Measurements from ENCODE around the gene PELI3.

The PELI3 gene

DNA sequence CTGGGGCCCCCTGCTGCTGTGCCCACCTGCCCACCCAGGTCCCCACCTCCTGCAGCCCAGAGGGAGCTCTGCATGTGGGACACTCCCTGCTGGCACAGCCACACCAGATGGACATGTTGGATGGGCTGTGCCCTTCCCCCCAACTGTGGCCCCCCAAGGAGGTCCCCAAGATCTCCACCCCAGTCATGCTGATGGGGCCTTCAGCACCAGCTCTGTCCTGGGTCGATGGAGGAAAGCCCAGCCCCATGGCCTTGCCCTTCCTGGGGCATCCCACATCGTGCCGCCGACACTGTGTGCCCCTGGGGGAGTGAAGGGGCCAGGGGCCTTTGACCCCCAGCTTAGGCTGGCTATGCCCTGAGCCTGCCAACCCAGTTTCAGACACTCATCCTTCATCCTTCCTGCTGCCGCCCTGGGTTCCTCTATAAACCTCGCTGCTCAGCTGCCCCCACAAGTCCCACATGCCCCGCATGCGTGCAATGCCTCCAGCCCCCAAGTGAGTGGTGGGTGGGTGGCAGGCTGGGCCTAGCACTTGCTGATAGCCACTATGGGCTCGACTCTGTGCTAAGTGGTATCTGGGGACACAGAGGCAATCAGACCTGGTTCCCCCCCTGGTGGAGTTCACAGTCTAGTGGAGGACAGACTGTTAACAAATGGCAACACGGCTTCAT is 9.6 kb downstream of the PELI3 start:
- DNase-seq, result no peak

DNA sequence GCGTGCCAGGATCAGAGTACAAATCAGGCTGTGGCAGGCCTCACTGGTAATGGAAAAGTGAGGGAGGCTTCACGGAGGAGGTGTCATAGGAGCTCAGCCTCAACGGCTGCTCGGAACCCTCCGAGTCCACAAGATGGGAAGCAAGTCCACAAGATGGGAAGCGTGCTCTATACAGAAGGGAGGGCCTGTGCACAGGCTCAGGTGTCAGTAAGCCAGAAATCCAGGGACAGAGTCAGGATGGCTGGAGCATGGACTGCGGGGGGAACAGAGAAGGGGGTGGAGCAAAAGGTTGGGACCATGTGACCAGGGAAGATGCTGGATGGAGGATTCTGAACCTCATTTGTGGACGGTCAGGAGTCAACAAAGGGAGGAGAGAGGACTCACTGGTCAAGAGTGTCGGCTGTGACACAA is 10.1 kb downstream of the PELI3 start:
- no peak for DNase-seq

DNA sequence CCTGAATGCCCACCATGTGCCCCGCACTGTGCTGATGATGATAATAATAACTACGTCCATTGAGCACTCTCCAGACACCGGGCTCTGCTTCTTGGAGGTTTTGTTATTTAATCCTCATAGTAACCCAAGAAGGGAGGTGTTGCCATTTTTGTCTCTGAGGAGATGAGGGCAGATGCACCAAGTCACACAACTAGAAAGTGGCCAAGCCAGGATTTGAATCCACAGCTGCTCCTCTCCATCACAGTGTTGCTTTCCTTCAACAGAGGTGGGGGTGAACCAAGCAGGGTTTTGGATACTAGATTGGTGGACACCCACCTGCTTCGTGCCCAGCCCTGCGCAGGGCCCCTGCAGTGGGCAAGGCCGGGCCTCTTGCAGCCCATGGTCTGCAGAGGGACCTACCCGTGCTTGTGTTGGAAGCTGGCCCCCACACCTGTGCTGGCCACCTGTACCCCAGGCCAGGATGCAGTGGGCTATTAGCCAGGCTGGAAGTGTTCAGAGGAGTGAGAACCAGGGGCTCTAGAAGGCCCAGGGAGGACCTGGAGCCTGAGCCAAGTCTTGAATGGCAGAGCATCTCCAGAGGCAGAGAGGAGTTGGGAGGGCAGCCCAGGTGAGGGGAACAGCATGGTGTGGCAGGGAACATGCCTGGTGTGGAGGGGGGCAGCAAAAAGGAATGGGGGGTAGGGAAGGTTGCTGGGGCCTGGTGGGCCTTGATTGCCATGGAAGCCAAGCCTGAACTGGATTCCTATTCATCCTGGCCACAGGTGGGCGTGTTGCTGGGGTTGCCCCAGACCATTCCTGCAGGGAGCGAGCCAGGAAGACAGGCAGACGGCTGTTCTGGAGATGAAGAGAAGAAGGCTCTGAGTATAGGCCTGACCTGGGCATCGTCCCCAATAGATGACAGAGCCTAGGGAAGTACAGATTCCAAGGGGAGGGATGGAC is 10.8 kb downstream of the PELI3 start:
- no peak for DNase-seq

DNA sequence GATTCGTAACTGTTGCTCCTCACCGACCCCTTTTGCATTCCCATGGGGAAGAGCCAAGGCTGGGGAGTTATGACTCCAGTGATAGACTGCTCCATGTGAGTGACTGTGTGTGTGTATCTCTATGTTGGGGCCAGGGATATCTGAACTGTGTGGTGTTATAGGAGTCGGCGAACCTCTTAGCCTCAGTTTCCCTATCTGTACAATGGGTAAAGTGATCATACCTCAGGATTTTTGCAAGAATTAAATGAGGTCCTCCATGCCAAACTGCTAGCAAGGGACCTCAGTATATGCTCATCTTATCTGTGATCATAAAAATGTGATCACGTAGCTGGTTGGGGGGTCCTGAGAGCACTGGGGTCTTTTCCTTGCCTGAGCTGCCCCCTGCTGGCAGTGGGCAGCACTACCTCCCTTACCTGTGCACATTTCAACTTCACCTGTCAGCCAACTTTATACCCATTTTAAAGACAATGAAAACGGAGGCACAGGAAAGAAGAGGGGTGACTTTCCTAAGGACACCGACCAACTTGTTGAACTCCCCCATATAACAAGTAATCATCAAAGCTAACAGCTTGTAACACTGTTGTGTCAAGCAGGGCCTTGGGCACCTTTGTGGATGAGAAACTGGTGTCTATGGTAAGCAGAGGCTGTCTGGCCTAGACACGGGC is 12.2 kb downstream of the PELI3 start:
- no peak for DNase-seq

DNA sequence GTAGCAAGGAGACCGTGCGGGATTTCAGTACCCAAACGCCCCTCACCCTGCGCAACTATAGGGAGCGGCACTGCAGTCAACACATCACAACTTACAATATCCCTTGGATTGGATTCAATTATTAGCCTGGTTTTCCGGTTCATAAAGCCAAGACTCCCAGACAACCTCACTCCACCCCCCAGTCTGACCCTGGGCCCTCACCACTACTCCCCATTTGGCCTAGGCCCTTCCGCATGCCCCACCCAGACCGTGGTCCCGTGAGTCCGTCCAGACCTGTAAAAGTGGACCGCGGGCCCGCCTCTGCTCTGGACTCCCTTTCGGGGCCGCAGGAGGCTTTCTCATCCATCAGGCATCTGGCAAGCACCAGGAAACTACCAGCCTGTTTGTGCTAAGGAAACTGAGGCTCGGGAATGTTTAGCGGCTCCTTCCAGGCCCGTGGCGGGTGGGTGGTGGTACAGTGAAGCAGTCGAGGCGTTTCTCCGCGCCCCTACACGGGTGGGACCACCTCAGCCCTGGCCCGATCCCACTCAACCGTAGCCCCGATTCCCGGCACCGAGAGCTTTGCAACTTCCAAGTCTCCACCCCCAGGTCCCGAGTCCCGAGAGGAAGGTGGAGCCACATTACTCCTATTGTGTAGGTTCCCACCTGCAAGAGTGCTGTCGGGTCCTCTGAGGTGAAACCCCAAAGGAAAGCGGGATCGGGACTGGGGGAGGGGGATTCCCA is 12.8 kb downstream of the PELI3 start:
- DNase-seq, result peak in 1 of 2 experiments; percentile 67

DNA sequence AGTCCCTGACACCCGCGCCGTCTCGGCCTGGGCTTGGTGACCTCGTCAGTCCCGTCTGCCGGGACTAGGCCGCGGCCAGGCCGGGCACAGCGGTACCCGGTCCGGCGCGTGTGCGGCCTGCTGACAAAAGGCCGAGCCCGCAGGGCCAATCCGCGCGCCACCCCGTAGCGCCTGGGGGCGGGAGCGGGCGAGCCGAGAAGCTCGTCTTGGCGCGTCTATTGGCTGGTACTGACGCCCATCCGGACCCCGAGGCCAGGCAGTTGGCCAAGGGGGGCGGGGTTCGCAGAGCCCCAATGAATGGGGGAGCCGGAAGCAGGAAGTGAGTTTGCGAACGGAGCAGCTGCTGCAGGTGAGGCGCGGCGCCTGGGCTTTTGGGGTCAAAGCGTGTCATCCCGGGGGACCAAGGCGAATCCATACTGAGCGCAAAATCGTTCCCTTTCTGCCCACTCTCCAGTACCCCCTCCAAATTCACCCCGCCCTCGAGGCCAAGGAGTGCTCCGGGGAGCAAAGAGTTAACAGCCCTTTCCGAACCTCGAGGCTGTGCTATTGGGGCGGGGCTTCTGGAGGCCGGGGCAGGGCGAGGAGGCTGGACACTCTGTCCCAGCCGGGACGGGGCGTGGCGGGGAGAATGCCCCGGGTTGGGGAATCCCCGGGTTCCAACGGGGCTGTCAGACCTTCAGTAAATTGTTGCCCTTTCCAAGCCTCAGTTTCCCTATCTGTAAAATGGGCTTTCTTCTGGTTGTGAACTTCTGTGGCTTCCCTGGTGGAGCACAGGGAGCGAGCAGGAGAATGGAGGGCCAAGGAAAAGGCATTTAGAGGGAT is 13.6 kb downstream of the PELI3 start, which contains the start of gene DPP3:
Gene DPP3 (plus strand): TSS at position 318 of the 822 bp plus-strand sequence. CDS start 1,767 bp downstream, outside the sequence.
- DNase-seq, result peak; percentile 89 to 96

DNA sequence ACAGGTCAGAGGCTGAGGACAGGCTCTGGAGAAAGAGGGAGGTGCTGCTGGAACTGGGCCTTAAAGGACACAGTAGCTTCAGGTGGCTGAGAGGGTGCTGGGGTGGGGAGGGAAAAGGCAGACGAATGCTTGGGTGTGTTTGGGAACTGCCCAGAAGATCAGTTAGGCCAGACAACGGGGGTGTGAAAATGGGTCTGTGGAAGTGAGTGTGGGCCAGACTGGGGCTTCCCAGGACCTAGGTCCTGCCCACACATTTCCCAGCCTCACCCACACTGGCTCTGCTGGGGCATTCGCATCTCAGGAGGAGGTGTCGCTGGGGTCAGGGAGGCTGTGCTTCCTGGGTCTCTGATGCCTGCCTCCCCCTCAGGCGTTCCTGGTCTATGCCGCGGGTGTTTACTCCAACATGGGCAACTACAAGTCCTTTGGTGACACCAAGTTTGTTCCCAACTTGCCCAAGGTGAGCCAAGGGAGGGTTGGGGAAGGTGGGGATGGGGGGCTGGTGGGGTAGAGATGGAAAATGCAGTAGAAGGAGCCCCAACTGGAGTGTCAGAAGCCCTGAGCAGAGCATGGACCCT is 18.2 kb downstream of the PELI3 start:
- DNase-seq, result no peak

DNA sequence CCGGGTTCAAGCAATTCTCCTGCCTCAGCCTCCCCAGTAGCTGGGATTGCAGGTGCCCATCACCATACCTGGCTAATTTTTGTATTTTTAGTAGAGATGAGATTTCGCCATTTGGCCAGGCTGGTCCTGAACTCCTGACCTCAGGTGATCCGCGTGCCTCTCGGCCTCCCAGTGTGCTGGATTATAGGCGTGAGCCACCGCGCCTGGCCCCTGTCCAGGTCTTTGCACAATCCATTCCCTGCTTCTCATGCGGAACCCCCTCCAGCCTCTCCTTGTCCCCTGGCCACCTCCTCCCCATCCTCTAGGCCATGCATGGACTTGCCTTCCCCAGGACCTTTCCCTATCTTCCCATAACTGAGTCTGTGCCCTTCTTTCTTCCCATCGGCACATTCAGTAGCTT is 22.3 kb downstream of the PELI3 start:
- no peak for DNase-seq

DNA sequence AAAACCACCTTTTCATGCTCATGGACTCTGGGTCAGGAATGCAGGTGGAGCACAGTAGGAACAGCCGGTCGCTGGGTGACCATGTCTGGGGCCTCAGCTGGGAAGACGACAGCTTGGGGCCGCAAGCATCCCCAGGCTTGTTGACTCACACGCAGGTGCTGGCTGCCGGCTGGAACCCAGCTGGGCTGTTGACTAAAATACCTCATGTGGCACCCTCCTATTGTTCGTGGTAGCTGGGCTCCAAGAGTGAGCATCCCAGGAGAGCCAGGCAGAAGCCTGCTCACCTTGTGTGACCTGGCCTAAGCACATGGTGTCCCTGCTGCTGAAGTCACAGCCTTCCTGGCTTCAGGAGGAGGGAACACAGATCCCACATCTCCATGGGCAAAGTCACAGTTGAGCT is 22.9 kb downstream of the PELI3 start:
- no peak for DNase-seq

DNA sequence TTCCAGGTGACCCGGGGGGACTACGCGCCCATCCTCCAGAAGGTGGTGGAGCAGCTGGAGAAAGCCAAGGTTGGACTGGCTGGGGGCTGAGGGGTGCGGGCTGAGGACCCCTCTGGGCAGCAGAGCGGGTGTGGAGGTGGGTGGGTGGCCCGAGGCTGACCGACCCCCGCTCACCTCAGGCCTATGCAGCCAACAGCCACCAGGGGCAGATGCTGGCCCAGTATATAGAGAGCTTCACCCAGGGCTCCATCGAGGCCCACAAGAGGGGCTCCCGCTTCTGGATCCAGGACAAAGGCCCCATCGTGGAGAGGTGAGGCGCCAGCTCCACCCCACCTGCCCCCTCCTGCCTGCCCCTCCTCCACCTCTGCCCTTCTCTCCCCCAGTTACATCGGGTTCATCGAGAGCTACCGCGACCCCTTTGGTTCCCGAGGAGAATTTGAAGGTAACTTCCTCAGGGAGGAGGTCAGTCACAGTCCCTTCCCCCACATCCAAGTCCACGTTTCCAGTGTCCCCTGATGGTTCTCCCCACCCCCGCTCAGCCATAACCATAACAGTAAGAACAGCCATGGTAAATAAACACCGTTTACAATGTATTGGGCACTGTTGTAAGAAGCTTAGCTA is 24.7 kb downstream of the PELI3 start:
- no peak for DNase-seq

DNA sequence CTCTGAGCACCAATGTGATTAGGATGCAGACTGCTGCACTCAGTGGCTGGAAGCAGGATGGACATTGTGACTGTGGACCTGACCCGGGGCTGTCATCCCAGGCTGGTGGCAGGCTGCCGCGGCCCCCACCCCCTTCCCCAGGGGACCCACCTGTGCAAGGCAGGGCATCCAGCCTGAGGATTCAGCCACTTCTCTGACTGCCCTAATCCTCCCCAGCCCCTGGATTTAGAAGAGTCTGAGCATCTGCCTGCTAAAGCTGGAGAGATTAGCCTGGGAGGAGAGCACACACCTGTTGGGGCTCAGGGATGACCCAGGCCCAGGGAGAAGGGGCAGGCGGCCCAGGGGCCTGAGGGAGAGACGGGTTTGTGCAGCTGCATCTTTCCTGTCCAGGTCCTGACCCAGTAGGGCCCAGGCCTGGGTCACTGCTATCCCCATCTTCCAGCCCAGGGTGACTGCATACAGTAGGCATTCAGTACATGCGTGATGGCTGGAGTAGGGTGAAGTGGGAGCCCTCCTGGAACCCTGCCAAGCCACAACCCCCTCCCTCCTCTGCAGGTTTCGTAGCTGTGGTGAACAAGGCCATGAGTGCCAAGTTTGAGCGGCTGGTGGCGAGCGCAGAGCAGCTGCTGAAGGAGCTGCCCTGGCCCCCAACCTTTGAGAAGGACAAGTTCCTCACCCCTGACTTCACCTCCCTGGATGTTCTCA is 25.6 kb downstream of the PELI3 start:
- DNase-seq, result no peak

DNA sequence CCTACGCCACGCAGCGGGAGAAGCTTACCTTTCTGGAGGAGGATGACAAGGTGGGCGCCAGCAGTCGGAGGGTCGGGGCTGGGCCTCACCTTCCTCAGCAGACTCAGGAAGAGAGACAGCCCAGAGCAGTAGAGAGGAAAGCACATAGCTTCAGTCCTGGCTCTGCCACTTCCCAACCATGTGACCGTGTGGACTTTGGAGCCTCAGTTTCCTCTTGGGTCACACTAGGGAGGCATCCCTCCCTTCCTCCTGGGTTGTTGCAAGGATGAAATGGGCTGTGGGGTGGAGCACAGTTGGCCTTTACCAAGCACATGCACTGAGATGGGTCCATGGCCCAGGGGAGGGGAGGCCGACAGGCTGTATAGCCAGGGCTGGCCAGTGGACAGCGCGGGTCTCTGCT is 26.4 kb downstream of the PELI3 start:
- no peak for DNase-seq

DNA sequence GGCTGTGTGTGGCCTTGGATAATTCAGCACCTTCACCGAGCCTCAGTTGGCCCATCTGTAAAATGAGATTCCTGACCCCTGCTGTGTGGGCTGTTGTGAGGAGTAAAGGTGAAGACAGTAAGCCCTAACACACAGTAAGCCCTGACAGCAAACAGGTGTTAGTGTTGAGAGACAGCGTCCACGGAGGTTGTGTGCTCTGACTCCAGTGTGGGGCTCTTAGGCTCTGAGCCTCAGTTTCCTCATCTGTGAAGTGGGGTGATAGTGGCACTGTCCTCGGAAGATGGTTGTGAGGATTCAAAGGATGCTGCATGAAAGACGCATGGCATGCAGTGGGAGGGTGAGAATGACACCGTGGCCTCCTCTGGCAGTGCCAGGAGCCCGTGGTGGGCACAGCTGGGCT is 27.8 kb downstream of the PELI3 start:
- DNase-seq, result no peak

DNA sequence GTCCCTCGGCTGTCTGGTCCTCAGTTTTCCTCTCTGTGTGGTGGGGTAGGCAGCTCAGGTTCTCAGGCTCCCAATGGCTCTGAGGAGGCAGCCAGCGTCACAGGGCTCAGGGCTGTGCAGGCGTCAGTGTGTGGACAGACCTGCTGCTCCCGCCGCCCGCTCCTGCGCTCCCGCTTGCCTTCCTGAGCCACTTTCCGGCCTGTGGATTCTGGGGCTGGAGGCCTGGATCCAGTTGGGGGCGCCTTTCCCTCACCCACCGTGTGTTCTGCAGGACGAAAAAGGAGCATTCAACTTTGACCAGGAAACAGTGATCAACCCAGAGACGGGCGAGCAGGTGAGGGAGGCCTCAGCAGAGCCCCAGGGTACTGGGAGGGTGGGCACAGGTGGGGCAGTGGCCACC is 28.2 kb downstream of the PELI3 start:
- DNase-seq, result no peak

DNA sequence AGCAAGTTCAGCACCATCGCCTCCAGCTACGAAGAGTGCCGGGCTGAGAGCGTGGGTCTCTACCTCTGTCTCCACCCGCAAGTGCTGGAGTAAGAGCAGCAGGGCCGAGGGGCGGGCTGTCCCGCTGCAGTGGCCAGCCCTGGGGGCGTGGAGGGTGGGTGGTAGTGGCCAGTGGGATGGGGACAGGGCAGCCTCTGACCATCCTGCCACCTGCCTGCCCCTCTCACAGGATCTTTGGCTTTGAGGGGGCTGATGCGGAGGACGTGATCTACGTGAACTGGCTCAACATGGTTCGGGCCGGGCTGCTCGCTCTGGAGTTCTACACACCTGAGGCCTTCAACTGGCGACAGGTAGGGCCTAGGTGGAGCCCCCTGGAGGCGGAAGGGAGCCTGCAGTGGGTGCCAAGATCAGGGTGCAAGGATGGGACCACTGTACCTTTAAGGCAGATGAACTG is 28.7 kb downstream of the PELI3 start:
- DNase-seq, result no peak

DNA sequence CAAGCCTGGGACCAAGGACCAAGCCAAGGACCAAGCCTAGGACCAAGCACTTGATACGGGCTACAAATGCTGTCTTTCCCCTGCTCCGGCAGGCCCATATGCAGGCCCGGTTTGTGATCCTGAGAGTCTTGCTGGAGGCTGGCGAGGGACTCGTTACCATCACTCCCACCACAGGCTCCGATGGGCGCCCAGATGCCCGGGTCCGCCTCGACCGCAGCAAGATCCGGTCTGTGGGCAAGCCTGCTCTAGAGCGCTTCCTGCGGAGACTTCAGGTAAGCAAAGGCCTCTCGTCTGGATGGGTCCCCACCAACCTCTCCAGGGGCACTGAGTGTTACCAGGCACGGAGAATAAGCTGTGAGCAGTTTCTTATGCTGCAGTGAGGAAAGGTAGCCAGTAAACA is 30.5 kb downstream of the PELI3 start:
- no peak for DNase-seq

DNA sequence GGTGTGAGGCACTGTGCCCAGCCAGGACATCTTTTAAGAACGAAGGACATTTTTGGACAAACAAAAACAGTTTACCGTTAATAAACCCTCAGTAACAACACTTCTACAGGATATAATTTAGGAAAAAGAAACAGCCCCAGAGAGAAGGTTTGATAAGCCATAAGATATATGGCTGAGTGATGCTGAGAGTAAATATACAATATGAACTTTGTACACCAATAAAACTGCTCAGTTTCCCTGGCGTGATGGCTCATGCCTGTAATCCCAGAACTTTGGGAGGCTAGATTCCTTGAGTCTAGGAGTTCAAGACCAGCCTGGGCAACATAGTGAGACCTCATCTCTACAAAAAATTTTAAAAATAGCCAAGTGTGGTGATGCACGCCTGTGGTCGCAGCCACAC is 31.8 kb downstream of the PELI3 start:
- no peak for DNase-seq

DNA sequence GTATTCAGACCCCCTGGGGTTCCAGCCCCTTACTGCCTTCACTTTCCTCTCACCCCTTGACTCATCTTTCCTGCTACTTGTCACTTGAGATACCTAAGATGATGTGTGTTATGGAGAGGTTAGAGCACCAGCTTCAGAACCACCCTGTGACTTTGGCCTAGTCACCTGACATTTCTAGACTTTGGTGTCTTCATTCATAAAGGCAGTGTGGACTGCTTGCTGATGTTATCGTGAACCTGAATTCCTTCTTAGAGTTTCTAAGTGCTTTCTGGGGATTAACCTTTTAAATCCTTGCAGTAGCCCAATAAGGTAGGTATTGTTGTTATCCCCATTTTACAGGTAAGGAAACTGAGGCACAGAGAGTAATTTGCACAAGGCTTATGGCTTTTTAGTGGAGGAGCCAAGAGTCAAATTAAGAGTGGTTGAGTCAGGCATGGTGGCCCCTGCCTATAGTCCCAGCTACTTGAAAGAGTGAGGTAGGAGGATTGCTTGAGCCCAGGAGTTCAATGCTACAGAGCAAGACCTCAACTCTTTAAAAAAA is 38.6 kb downstream of the PELI3 start:
- DNase-seq, result no peak

DNA sequence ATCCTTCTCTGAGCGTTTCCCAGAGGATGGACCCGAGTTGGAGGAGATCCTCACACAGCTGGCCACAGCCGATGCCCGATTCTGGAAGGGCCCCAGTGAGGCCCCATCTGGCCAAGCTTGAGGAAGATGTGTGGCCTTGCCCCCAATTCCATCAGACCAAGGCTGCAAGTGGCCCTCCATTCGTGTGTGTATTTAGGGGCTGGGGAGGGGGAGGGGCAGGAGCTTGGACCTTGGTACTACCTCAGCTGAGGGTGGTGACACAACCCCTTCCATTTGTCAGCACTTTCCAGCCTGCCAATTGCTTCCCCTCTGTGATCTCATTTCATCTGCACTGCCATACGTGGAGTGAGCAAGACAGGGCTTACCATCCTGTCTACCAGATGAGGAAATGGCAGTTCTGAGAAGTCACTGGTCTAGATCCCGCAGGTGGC is 42.4 kb downstream of the PELI3 start:
- no peak for DNase-seq

Measured in NCI-H187 (cell line).